Measurements from ENCODE around the gene DIRAS2.

DIRAS2 gene

DNA sequence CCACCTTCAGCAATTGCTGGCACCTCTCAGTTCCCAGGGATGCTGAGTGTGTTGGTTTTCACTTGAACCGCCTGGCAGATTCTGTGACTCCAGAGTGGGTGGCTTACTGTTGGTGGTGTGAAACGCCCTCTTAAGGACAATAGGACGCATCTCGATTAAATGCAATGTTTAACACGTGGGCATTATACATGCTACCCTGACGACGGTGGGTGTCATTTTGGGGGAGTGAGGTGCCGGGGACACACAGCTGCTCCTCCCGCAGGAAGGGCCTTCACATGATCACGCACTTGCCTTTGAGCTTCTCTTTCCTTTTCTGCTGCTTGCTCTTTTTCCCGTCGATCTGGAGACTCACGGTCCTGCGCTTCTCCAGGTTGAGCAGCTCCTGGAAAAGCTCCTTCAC is 29.7 kb downstream of the DIRAS2 start:
- DNase-seq (ENCODE audit: low read depth in 2 of 2), result no peak

DNA sequence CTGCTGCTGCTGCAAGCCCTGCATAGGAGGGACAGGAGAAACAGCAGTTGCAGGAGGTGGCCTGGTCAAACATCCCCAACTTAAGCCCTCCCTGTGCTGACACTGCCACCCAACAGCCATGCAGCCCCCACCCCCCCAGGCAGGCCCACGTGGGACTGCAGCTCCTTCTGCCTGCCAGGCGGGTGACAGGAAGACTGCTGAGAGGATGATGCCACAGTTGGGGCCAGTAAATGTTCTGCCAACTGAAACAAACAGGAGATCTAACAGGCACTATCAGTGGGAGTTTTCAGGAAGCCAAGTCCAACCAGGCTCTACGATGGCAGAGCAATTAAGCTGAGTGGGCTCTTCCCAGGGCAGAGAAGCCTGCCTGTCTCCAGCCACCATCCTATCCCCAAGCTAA is 31.1 kb downstream of the DIRAS2 start:
- DNase-seq (ENCODE audit: low read depth in 2 of 2), result no peak

DNA sequence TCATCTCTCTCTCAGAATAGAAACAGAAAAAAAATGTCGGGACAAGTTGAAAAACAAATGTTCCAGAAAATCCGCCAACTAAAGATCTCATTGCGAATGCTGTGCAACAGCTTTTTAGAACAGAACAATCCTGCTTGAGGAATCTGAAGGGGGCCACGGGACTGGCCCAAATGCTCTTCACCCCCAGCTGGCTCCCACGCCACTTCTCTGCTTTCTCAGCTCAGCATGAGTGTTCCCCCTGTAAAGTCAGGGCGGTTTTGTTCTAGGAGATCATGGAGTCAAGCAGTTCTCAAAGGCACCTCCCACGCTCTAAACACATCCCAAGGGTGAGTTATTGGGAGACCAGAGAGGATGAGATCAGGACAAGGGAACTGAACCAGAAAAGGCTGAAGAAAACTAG is 31.5 kb downstream of the DIRAS2 start:
- no peak for DNase-seq (ENCODE audit: low read depth in 2 of 2)

DNA sequence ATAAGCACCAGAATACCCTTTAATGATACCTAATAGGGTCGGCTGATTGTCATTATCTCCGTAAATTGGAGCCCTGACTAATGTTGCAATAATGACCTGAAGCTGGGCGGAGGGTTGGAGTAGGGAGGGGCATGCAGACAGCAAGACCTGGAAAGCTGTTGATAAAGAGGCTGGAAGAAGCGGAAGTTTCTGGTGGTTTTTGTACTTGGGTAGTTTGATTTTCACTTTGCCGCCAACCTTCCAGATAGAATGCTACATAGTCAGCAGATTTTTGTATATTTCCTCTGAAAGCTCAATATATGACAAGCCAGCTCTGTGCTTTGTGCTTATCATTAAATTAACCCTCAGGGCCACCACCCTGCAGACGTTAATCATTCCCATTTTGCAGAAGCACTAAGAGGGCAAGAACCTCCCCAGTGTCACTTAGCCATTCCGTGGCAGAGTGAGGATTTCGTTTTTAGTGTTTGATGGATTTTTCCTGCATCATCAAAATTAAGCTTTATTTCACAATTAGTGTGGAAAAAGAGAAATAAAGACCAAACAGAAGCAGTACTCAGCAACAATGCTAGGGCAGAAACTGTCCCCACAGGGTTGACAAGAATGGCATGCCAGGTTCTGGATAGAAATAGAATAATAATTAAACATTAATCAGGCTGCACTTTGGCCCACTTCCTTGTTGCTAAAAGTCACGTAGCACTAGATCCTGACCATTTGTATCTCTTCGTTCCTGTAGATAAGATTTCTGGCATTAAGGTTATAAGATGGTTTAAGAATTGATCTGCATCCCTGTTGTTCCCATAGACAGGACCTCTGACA is 34.7 kb downstream of the DIRAS2 start:
- no peak for DNase-seq (ENCODE audit: low read depth in 2 of 2)

DNA sequence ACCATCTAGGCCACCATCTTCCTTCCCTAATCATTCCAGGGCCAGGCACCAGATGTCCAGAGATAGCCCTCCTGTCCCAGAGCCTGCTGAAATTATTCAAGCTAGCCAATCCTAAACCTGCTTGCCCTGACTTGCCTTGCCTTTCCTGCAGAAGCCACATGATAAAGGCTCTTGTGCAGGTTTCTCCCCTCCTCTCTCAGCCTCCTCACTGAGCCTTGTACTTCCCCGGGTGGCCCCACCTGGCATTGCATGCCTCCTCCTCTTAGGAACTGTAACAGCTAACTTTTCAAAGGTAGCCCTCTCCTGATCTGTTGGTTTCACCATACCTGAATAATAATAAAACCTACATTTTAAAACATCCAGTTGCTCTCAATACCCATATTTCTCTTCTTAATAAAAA is 42.6 kb downstream of the DIRAS2 start:
- DNase-seq (ENCODE audit: low read depth in 2 of 2), result no peak

DNA sequence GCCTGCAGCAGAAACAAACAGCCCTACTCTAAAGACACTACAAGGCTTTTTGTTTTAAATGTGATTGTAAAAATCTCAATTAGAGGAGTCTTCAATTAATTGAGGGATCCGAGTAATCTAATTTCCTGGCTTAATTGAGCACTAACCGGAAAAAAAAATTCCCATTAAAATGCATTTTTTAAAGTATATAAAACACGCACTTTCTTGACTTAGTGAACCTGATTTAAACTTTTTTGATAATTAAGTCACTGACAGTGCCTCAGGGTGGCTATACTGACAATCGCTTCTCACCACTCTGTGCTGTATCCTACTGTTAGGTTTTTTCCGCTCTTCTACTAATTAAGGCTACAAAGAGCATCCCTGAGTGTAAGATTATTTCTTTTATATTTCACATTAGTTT is 44.4 kb downstream of the DIRAS2 start:
- DNase-seq (ENCODE audit: low read depth in 2 of 2), result no peak

DNA sequence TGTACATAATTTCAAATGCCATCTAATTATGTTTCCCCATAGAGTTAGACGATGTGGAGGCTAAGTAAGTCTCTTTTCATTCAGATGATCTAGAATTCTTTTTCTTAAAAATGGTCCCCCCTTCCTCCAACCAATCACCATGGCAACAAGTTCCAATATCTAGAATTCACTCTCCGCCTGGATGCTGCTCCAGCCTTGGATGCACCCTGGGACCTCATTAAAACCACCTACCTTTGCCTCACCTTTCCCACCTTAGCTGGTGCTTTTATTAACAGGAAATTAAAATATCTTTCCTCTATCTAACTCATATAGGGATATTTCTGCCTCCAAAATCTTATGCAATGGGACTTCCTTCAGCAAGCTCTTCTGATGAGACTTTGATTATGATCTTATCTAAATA is 49.0 kb downstream of the DIRAS2 start:
- DNase-seq (ENCODE audit: low read depth in 2 of 2), result no peak

DNA sequence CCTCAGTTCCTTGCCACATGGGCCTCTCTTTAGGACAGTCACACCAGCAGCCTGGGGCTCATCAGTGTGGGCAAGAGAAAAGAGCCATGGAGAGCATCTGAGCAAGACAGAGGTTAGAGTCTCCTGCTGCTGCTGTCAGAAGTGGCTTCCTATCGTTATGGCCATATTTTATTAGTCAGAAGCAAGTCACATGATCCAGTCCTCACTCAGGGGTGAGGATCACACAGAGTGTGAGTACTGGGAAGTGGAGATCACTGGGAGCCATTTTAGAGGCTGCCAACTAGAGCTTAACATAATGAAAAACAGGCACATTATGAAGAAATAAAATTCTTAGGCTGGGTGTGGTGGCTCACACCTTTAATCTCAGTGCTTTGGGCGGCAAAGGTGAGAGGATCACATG is 62.0 kb downstream of the DIRAS2 start:
- DNase-seq (ENCODE audit: low read depth in 2 of 2), result no peak

DNA sequence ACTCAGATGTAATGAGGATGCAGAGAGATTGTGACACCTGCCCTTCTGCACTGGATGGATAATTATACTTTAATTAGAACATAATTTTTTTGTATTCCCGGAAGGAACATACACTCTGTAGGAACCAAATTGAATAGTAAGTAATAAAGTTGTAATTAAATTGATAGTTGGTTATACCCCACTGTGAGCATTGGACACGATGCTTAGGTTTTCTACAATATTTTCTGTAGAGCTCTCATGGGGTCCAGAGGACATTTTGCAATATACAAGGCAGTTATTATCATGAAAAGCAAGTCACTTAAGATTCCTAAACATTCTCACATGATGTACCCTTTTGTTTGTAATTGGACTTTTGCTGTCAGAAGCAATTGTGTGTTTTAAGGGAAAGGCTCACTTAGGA is 63.4 kb downstream of the DIRAS2 start:
- DNase-seq (ENCODE audit: low read depth in 2 of 2), result no peak

DNA sequence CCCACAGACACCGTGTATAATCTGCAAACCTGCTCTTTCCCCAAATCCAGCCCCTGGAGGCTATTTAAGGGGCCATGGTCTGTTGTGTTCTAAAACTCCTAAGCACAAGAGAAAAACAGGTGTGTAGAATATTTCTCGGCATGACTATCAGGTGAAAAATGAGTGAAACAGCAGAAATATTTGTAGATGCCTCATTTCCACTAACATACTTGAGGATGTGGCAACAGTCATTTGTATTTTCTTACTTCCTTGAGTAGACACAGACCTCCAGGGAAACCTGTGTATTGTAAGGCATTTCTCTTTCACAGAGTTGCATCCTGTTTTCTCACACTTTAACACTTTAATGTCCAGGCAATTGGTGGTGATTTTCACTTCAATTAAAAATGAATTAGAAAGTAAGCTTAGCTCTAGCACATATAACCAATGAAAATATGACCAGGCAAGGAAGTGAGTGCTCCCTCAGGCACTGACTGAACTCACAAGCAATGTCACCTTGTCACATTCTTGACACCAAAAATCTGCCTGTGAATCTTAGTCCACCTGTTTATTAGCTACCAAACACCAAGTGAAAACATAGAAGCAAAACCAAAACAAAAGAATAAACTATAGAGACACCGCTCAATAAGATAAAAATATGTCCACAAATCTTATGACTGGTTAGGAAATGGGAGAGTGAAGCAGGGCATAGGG is 64.4 kb downstream of the DIRAS2 start:
- DNase-seq (ENCODE audit: low read depth in 2 of 2), result no peak

DNA sequence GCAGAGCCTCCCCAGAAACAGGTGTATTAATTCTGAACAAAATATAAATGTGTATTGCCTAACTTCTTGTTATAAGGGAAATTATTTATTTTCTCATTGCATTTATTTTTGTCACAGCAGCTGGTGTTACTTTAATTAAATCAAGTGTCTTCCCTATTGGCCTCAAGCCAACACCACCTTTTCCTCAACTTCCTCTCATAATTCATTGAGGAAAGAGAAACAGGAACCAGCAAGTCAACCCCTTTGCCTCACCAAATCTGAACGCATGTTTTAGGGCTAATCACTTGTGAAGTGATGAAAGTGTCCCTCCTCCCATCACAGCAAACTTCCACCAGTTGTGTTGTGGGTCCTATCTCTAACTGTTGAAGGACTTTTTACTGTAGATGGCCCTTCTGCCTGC is 73.1 kb downstream of the DIRAS2 start:
- DNase-seq (ENCODE audit: low read depth in 2 of 2), result no peak

DNA sequence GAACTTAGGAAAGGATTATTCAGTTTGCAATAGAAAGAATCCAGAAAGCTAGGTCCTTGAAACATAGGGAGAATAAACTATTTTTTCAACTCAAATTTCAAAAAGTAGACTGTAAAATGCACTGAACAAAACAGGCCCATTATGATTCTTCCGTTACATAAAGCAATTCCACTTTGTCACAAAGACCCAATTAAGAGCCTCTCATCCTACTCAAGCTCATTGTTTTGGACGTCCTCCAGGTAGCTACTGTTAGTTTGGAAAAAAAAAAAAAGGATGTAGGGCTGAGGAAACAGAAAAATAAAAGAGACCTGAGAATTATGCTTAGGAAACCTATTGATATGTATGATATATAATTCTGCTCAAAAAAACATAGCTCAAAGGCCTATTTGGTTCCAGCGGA is 74.0 kb downstream of the DIRAS2 start:
- no peak for DNase-seq (ENCODE audit: low read depth in 2 of 2)

DNA sequence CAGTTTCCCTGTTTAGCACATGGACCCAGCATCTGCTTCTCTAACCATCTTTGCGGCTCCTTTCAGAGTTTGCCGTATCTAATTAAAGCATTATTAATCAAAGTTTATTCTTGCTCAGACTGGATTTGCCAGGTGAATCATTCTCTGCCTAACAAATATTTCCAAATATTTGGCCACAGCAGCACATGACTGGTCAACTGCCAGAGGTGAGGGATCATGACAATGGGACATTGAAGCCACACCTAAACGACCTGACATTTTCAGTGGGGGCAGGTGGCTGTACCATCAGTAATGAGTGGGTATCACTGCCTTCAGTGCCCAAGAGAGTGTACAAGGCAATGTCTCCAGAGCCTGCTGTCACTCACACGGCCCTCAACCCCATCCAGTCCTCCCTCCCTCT is 80.4 kb downstream of the DIRAS2 start:
- DNase-seq (ENCODE audit: low read depth in 2 of 2), result no peak
